ENCODE results near the gene AFF3. TPM values are rescaled to one million over a fixed set of nuclear protein-coding genes. Genes with fewer than 3 reads are reported as not detected.

Gene AFF3
- total RNA-seq, 6 experiments from 2014 or later = 0.80 to 8.2 (median 6.8) TPM

GRCh38 chr2:100051253-100051652, 91.1 kb downstream of the AFF3 start:
- Mint-ChIP-seq H3K4me3 (no peak overlapping the region), H3K27ac (no peak overlapping the region), H3K36me3 (ENCODE audit: low read depth) (peaks cover 10% of the 10 kb centered on the region; the same call in 1 of the 2 replicates), H3K27me3 (ENCODE audit: insufficient read depth) (no peaks in the 10 kb centered on the region; the same call in none of the 2 replicates), H3K4me1 (ENCODE audit: low read depth) (peaks cover 15% of the 10 kb centered on the region), H3K9me3 (peaks cover 5% of the 10 kb centered on the region; the same call in 1 of the 2 replicates)
- TF ChIP-seq CTCF (IDR thresholded peaks at IDR 0.05) = no peak
- no peak for DNase-seq

GRCh38 chr2:100050685-100051084, 91.7 kb downstream of the AFF3 start:
- H3K36me3 Mint-ChIP-seq (ENCODE audit: low read depth) = peaks cover 10% of the 10 kb centered on the region; the same call in 1 of the 2 replicates
- DNase-seq = no peak

GRCh38 chr2:100046961-100047947, 95.1 kb downstream of the AFF3 start:
- no peaks in the 10 kb centered on the region for H3K9me3 Mint-ChIP-seq
- no peak for DNase-seq
- H3K27me3 Mint-ChIP-seq (ENCODE audit: insufficient read depth) = peaks cover 10% of the 10 kb centered on the region
- peaks cover 7% of the 10 kb centered on the region for H3K4me1 Mint-ChIP-seq (ENCODE audit: low read depth)
- no peak overlapping the region for H3K4me3 Mint-ChIP-seq
- no peaks in the 10 kb centered on the region for H3K36me3 Mint-ChIP-seq (ENCODE audit: low read depth)
- H3K27ac Mint-ChIP-seq = no peak overlapping the region
- TF ChIP-seq CTCF (IDR thresholded peaks at IDR 0.05) = no peak

More at GRCh38 chr2:100050685-100051084, 91.7 kb downstream of the AFF3 start:
- Mint-ChIP-seq H3K9me3 (peaks cover 5% of the 10 kb centered on the region; the same call in 1 of the 2 replicates), H3K27ac (no peak overlapping the region), H3K4me1 (ENCODE audit: low read depth) (peaks cover 10% of the 10 kb centered on the region), H3K4me3 (no peak overlapping the region), H3K27me3 (ENCODE audit: insufficient read depth) (no peaks in the 10 kb centered on the region; the same call in none of the 2 replicates)
- TF ChIP-seq CTCF (IDR thresholded peaks at IDR 0.05) = no peak

GRCh38 chr2:100045000-100045399, 97.4 kb downstream of the AFF3 start:
- no peak for TF ChIP-seq CTCF (IDR thresholded peaks at IDR 0.05)
- Mint-ChIP-seq H3K36me3 (ENCODE audit: low read depth) (no peaks in the 10 kb centered on the region), H3K9me3 (no peaks in the 10 kb centered on the region), H3K4me1 (ENCODE audit: low read depth) (peaks cover 7% of the 10 kb centered on the region), H3K27ac (no peak overlapping the region), H3K4me3 (no peak overlapping the region), H3K27me3 (ENCODE audit: insufficient read depth) (peaks cover 17% of the 10 kb centered on the region)
- no peak for DNase-seq

- Mint-ChIP-seq H3K4me3 (no peak overlapping the region), H3K4me1 (ENCODE audit: low read depth) (peaks cover 7% of the 10 kb centered on the region), H3K36me3 (ENCODE audit: low read depth) (no peaks in the 10 kb centered on the region), H3K9me3 (no peaks in the 10 kb centered on the region), H3K27me3 (ENCODE audit: insufficient read depth) (peaks cover 17% of the 10 kb centered on the region), H3K27ac (no peak overlapping the region)
- DNase-seq = no peak
- no peak for TF ChIP-seq CTCF (IDR thresholded peaks at IDR 0.05)
Observed at GRCh38 chr2:100043891-100044255, 98.5 kb downstream of the AFF3 start.

All from HFFc6 (cell line).